HCT116 (cell line): ENCODE data around the gene AKAP13. TPM values are rescaled to one million over a fixed set of nuclear protein-coding genes. Genes with fewer than 3 reads are reported as not detected.

Experiments
- ATAC-seq: fragments of 200-7000 bp; cut with Tn5 transposase; 2 replicates; pipeline ENCODE4 v1.9.1; 2020; ENCODE audit warnings: mild to moderate bottlenecking, moderate library complexity
- BruUV-seq: library from RNA; stranded (reverse); fragments of 400-500 nt; replicated peaks from 2 replicates; lab custom pipeline; 2021; lab: Mats Ljungman, UMichigan
- CTCF ChIA-PET: fragments of 300-600 bp; sonication (Branson Sonifier 250); formaldehyde crosslinking; loops from one replicate; lab custom pipeline; 2021; ENCODE audit warnings: antibody characterized with exemption; lab: Charles Lee
- POLR2A ChIA-PET: fragments of 300-600, 350-600 bp; sonication (Branson Sonifier 250); formaldehyde crosslinking; loops from one replicate; lab custom pipeline; 2021; ENCODE audit warnings: antibody characterized with exemption; lab: Charles Lee
- RAD21 ChIA-PET, 2 experiments: fragments of 300-600 bp; sonication (Branson Sonifier 250); formaldehyde crosslinking; loops; one replicate each; lab custom pipeline; 2023; ENCODE audit warnings: low total read pairs in 2 of 2; ENCODE audit not compliant: uncharacterized antibody in 2 of 2, unreplicated experiment in 2 of 2, low non-redundant PET in 1 of 2; lab: Charles Lee
- DNase-seq: peaks from one replicate; pipeline ENCODE4 v3.0.0-alpha.2; 2010; ENCODE audit warnings: low read depth, low spot score
- H2AFZ ChIP-seq: fragments of 200-600 bp; shearing (Covaris generic), sonication (generic); 2 replicates; pipeline ENCODE4 v1.6.1; 2017; ENCODE audit warnings: low read depth, mixed run types, mixed read lengths, antibody characterized with exemption, low read length; ENCODE audit not compliant: poor library complexity, severe bottlenecking
- H3K27ac ChIP-seq: 2 replicates; pipeline ENCODE4 v1.5.1; 2012; ENCODE audit warnings: low read depth, low read length
- H3K27me3 ChIP-seq: fragments of 200-600 bp; sonication (generic); 2 replicates; pipeline ENCODE4 v1.6.1; 2016; ENCODE audit warnings: mixed run types, low read length, mixed read lengths; ENCODE audit not compliant: insufficient read depth
- H3K36me3 ChIP-seq, 2 experiments: fragments of 200-500 bp in 1 of 2; fragments of 200-600 bp in 1 of 2; sonication (Bioruptor generic) in 1 of 2; sonication (generic) in 1 of 2; 2 replicates each; pipeline versions ENCODE4 v1.5.1 to v1.6.1; 2014 to 2016; ENCODE audit warnings: low read length in 2 of 2, inconsistent platforms in 1 of 2, mixed read lengths in 1 of 2, mixed run types in 1 of 2; ENCODE audit not compliant: insufficient read depth in 2 of 2, control insufficient read depth in 1 of 2
- H3K4me1 ChIP-seq, 2 experiments: fragments of 200-600 bp in 1 of 2; sonication (generic) in 1 of 2; 2 replicates each; pipeline versions ENCODE4 v1.5.1 to v1.6.1; 2012 to 2017; ENCODE audit warnings: low read length in 2 of 2, inconsistent platforms in 1 of 2, mild to moderate bottlenecking in 1 of 2, mixed read lengths in 1 of 2, mixed run types in 1 of 2, moderate library complexity in 1 of 2; ENCODE audit not compliant: insufficient read depth in 2 of 2, control insufficient read depth in 1 of 2
- H3K4me2 ChIP-seq: fragments of 200-600 bp; sonication (generic); 2 replicates; pipeline ENCODE4 v1.6.1; 2017; ENCODE audit warnings: mixed run types, low read length, mixed read lengths
- H3K4me3 ChIP-seq, 2 experiments: fragments of 200-600 bp in 1 of 2; sonication (generic) in 1 of 2; replicated peaks in 1 of 2; 2 replicates each; pipeline ENCODE4 v1.5.1; 2011 to 2016; ENCODE audit warnings: low read length in 2 of 2, control low read depth in 1 of 2, low read depth in 1 of 2, mild to moderate bottlenecking in 1 of 2, mixed read lengths in 1 of 2, mixed run types in 1 of 2
- H3K79me2 ChIP-seq: fragments of 200-600 bp; sonication (generic); 2 replicates; pipeline ENCODE4 v1.6.1; 2017; ENCODE audit warnings: mild to moderate bottlenecking, mixed run types, low read length, moderate library complexity, mixed read lengths; ENCODE audit not compliant: insufficient read depth
- H3K9ac ChIP-seq: fragments of 200-600 bp; sonication (generic); 2 replicates; pipeline ENCODE4 v1.6.1; 2016; ENCODE audit warnings: low read length, mixed read lengths
- H3K9me2 ChIP-seq: fragments of 200-600 bp; sonication (generic), shearing (Covaris generic); 2 replicates; pipeline ENCODE4 v1.6.1; 2017; ENCODE audit warnings: mixed run types, mild to moderate bottlenecking, moderate library complexity; ENCODE audit not compliant: insufficient read depth
- H3K9me3 ChIP-seq, 2 experiments: fragments of 200-500 bp in 1 of 2; fragments of 200-600 bp in 1 of 2; sonication (Bioruptor generic) in 1 of 2; sonication (generic) in 1 of 2; 2 replicates each; pipeline ENCODE4 v1.6.1; 2014 to 2017; ENCODE audit warnings: low read length in 2 of 2, mixed read lengths in 2 of 2, inconsistent platforms in 1 of 2, low read depth in 1 of 2, mild to moderate bottlenecking in 1 of 2, mixed run types in 1 of 2, moderate library complexity in 1 of 2; ENCODE audit not compliant: control insufficient read depth in 1 of 2, insufficient read depth in 1 of 2
- H4K20me1 ChIP-seq: fragments of 200-600 bp; sonication (generic), shearing (Covaris generic); 2 replicates; pipeline ENCODE4 v1.6.1; 2017; ENCODE audit warnings: mixed run types, mild to moderate bottlenecking, moderate library complexity; ENCODE audit not compliant: insufficient read depth
- CBX3 ChIP-seq: IDR thresholded peaks from 2 replicates; pipeline ENCODE4 v1.6.1; 2012; ENCODE audit warnings: low read depth
- CEBPB ChIP-seq: IDR thresholded peaks from 2 replicates; pipeline ENCODE4 v1.6.1; 2012; ENCODE audit warnings: low read depth
- ELF1 ChIP-seq: IDR thresholded peaks from 2 replicates; pipeline ENCODE4 v1.6.1; 2012; ENCODE audit warnings: low read depth, borderline replicate concordance
- EZH2 ChIP-seq: fragments of 200-600 bp; sonication (generic); IDR thresholded peaks from 2 replicates; pipeline ENCODE4 v1.6.1; 2017; ENCODE audit warnings: antibody characterized with exemption, mixed run types
- POLR2A ChIP-seq: IDR thresholded peaks from 2 replicates; pipeline ENCODE4 v1.7.0; 2011; ENCODE audit warnings: borderline replicate concordance; ENCODE audit not compliant: insufficient read depth, insufficient read length; ENCODE audit errors: extremely low read depth
- POLR2AphosphoS5 ChIP-seq: IDR thresholded peaks from 2 replicates; pipeline ENCODE4 v1.6.1; 2011; ENCODE audit warnings: mild to moderate bottlenecking, low read depth, low read length, moderate library complexity
- RAD21 ChIP-seq: IDR thresholded peaks from 2 replicates; pipeline ENCODE4 v1.6.1; 2012; ENCODE audit warnings: low read depth, mild to moderate bottlenecking
- SRF ChIP-seq: IDR thresholded peaks from 2 replicates; pipeline ENCODE4 v1.6.1; 2012; ENCODE audit warnings: low read depth
- TCF7L2 ChIP-seq: IDR thresholded peaks from 2 replicates; pipeline ENCODE4 v1.7.0; 2011; ENCODE audit warnings: borderline replicate concordance, inconsistent platforms; ENCODE audit not compliant: insufficient read depth, insufficient read length; ENCODE audit errors: extremely low read depth
- YY1 ChIP-seq: IDR thresholded peaks from 2 replicates; pipeline ENCODE4 v1.6.1; 2011; ENCODE audit warnings: low read length, low read depth, moderate library complexity, mild to moderate bottlenecking; ENCODE audit not compliant: insufficient replicate concordance; ENCODE audit errors: extremely low read depth
- ZFX ChIP-seq: fragments of 450-650 bp; IDR thresholded peaks from 2 replicates; pipeline ENCODE4 v1.6.1; 2017
- ZNF274 ChIP-seq: fragments of 200-500 bp; sonication (Bioruptor generic); IDR thresholded peaks from 2 replicates; pipeline ENCODE4 v1.6.1; 2014; ENCODE audit warnings: mild to moderate bottlenecking, low read depth, low read length, inconsistent platforms
- intact Hi-C: fragments of 100-400 bp; cut with micrococcal nuclease; formaldehyde crosslinking; loops from 2 replicates; pipeline ENCODE4 v1.10.0; 2022
- total RNA-seq: library from RNA; stranded (reverse); gene quantifications from one replicate; pipeline ENCODE4 v1.2.1, GENCODE V29; 2021; ENCODE audit not compliant: unreplicated experiment
- TF ChIP-seq, protein P1 (sequence below): IDR thresholded peaks from 2 replicates; pipeline ENCODE4 v1.6.1; 2011; ENCODE audit warnings: mild to moderate bottlenecking, low read length, moderate library complexity; ENCODE audit not compliant: insufficient replicate concordance; ENCODE audit errors: extremely low read depth
- TF ChIP-seq, protein P2 (sequence below): IDR thresholded peaks from 2 replicates; pipeline ENCODE4 v1.6.1; 2012
- TF ChIP-seq, protein P3 (sequence below): IDR thresholded peaks from 2 replicates; pipeline ENCODE4 v1.6.1; 2012; ENCODE audit warnings: low read depth

The AKAP13 gene
- total RNA-seq, 1 experiment from 2014 or later = 43.1 TPM

DNA sequence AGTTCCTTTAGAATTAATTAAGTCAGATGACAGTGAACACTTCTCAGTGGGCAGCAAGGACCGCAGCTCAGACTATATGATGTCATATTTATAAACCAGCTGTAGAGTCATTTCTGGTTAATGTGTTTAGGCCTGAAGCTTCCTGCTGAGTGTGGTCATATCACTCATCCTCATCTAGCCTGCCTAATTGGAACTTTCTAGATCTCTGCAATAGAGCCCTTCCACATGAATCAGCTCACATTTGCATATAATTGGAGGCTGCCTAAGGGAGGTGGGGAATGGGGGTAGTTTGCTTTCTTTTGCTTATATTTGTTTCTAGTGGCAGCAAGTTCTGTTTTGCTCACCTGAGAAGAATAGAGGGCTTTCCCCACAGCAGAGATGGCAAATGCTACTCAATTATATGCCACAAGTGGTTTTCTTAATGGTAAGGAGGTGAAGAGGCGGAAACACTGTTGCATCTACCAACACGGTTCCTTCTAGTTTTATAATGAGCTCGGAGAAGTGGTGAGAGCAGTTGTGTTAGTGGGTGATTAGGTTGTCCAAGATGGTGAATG lies 266.2 kb downstream of the AKAP13 start:
- Histone ChIP-seq H3K9me3 (no peaks in the 10 kb centered on the region), H3K27ac (no peak overlapping the region), H3K79me2 (no peaks in the 10 kb centered on the region), H3K4me2 (no peak overlapping the region), H3K4me3 (no peak overlapping the region), H4K20me1 (no peaks in the 10 kb centered on the region; the same call in 1 of the 2 replicates), H3K9me2 (no peaks in the 10 kb centered on the region), H3K4me1 (no peaks in the 10 kb centered on the region)
- POLR2A ChIA-PET = no interaction called here
- RAD21 ChIA-PET = no interaction called here
- no peak for ATAC-seq
- TF ChIP-seq RAD21 (no peak), ZNF274 (no peak), TCF7L2 (no peak), POLR2AphosphoS5 (no peak), SRF (no peak), YY1 (no peak), CBX3 (no peak), ZFX (no peak), EZH2 (no peak), POLR2A (no peak), CEBPB (no peak), ELF1 (no peak)
- TF ChIP-seq, protein P1, sequence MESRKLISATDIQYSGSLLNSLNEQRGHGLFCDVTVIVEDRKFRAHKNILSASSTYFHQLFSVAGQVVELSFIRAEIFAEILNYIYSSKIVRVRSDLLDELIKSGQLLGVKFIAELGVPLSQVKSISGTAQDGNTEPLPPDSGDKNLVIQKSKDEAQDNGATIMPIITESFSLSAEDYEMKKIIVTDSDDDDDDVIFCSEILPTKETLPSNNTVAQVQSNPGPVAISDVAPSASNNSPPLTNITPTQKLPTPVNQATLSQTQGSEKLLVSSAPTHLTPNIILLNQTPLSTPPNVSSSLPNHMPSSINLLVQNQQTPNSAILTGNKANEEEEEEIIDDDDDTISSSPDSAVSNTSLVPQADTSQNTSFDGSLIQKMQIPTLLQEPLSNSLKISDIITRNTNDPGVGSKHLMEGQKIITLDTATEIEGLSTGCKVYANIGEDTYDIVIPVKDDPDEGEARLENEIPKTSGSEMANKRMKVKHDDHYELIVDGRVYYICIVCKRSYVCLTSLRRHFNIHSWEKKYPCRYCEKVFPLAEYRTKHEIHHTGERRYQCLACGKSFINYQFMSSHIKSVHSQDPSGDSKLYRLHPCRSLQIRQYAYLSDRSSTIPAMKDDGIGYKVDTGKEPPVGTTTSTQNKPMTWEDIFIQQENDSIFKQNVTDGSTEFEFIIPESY = no peak
- TF ChIP-seq, protein P2, sequence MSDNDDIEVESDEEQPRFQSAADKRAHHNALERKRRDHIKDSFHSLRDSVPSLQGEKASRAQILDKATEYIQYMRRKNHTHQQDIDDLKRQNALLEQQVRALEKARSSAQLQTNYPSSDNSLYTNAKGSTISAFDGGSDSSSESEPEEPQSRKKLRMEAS = no peak
- TF ChIP-seq, protein P3, sequence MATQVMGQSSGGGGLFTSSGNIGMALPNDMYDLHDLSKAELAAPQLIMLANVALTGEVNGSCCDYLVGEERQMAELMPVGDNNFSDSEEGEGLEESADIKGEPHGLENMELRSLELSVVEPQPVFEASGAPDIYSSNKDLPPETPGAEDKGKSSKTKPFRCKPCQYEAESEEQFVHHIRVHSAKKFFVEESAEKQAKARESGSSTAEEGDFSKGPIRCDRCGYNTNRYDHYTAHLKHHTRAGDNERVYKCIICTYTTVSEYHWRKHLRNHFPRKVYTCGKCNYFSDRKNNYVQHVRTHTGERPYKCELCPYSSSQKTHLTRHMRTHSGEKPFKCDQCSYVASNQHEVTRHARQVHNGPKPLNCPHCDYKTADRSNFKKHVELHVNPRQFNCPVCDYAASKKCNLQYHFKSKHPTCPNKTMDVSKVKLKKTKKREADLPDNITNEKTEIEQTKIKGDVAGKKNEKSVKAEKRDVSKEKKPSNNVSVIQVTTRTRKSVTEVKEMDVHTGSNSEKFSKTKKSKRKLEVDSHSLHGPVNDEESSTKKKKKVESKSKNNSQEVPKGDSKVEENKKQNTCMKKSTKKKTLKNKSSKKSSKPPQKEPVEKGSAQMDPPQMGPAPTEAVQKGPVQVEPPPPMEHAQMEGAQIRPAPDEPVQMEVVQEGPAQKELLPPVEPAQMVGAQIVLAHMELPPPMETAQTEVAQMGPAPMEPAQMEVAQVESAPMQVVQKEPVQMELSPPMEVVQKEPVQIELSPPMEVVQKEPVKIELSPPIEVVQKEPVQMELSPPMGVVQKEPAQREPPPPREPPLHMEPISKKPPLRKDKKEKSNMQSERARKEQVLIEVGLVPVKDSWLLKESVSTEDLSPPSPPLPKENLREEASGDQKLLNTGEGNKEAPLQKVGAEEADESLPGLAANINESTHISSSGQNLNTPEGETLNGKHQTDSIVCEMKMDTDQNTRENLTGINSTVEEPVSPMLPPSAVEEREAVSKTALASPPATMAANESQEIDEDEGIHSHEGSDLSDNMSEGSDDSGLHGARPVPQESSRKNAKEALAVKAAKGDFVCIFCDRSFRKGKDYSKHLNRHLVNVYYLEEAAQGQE = no peak
- TF ChIP-seq, all 23 proteins: peak for 0
- no peak for DNase-seq
- Histone ChIP-seq H3K27me3 (no peaks in the 10 kb centered on the region), H2AFZ (no peak overlapping the region), H3K36me3 (no peaks in the 10 kb centered on the region), H3K9ac (no peak overlapping the region)
- CTCF ChIA-PET = interaction anchor here (0.6 kb wide), 1 partner anchor 160 kb away, joined by 3 read pairs; no protein-coding TSS in a partner anchor
- intact Hi-C loops = no loop called here
- BruUV-seq = no TSS peak
